Stimulated activated CD8-positive, alpha-beta memory T cell treated with anti-CD3 and anti-CD28 coated beads, Interleukin-12 subunit alpha, Interleukin-12 subunit beta, amount 100 ng/mL, for 24 hours (primary cell): ENCODE results near the gene GCGR.
"Not testable (repeated sequence)": the region's sequence is repeated elsewhere in the genome, so short reads cannot be mapped to it uniquely, and the experiment has no call there.

ENCODE experiments used
- DNase-seq: peaks from one replicate; pipeline ENCODE4 v3.0.0-alpha.2; 2020; ENCODE audit errors: extremely low read depth

The GCGR gene

DNA sequence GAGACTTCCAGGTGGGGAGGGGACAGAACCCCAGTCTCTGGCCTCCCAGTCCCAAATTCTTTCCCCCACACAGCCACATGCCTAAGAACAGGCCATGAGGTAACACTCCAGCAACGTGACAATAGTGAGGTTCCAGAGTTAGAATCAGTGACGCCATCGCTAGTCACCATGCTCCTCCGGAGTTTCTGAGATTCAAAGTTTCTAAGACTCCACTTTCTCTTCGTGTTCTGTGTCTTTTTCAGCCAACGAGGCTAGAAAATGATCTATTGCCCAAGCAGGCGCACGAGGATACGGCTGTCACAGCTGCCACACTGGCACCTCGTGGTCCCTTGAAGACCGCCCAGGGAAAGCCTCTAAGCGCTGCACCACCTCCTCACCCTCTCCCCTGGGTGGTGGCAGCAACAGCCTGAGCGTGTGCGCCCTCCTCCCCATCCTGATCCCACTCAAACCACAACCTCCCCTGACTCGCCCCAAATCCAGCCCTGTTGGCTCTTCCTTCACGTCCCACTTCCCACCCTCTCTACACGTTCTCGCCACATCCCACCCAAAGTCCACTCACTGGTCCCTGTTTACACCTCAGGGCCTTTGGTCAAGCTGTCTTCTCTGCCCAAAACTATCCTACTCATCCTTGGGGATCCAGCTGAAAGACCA lies 28.1 kb downstream of the GCGR start:
- no peak for DNase-seq

DNA sequence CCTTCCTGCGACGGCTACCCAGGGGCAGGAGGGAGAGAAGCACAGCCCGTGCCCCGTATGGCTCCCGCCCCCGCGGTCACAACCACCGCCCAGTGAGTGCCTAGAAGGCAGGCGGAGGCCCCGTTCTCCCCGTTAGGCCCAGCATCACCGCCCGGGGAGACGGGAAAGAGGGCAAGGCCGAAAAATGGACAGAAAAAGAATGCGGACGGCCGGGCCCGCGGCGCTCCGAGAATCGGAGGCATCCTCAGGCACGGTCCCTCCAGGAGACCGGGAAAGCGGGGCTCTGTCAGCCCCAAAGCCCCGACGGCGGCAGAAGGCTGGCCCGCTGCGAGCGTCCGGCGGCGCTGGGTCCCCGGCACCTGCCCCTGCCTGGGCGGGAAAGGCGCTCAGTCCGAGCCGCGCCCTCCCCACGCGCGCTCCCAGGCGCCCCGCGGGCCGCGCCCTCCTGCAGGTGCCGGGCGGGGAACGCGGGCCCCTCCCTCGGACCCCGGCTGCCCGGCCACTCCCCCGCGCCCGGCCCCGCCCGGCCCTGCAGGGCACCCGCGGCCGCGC lies 28.7 kb downstream of the GCGR start:
- no peak for DNase-seq

DNA sequence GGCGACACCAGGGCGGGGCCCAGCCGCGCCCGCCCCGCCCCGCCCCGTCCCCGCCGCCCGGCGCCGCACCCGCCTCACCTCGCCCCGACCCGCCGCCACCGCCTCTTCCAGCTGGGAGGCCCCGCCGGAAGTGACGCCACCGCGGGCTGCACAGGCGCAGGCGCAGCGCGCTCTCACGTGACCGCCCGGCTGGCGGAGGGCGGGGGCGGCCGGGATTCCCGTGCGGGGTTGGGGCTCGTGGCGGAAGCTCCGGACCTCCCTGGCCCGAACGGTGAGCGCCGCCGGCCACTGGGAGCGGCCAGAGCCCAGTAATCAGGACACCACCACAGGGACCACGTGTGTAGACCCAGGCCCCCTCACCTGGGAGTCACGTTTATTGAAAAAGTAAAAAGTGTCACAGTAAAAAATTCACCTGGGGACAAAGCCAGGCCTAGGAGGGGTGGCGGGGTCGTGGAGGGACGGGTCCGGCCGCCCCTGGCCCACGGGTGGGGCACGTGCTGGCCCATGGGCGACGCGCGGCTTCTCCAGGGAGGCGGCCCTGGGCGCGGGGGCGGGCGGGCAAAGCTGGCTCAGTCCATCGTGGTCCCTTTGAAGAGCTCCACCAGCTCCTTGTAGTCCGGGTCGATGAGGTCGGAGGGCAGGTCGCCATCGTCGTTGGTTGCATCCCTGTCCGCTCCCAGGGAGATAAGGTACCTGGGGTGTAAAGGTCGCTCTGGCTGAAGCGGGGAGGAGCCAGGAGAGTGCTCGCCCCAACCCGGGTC lies 29.4 kb downstream of the GCGR start, which contains the start of gene MCRIP1:
Gene MCRIP1 (minus strand): TSS at position 132 of the 761 bp plus-strand sequence. CDS start 8,785 bp downstream, outside the sequence.
- peak; percentile 93 for DNase-seq

DNA sequence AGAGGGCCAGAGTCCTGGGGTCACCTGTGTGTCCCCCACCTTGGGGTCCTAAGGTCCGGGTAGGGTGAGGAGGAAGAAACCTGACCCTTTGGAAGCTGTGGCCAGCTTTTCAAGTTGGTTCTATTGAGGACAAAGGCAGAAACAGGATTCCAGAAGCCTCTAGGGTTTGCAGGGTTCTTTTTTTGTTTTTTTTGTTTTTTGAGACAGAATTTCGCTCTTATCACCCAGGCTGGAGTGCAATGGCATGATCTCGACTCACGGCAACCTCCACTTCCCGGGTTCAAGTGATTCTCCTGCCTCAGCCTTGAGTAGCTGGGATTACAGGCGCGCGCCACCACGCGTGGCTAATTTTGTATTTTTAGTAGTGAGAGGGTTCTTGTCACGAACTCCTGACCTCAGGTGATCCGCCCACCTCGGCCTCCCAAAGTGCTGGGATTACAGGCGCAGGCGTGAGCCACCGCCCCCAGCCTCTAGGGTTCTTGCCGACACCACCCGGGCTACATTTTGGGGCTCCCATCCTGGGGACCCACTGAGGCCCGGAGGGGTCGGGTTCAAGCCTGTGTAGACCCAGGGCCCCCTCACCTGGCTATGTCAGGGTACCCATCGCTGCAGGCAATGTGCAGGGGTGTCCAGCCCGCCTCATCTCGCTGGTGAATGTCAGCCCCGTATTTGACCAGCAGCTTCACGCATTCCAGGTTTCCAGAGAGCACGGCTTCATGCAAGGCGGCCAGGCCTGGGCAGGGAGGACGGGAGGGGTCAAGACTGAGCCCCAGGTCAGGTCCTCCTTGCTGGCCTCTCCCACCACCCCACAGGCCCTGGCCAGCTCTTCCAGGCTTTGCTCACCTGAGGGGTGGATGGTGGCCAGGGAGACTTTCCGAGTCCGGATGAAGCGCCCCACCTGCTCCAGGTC lies 30.2 kb downstream of the GCGR start:
- no peak for DNase-seq

DNA sequence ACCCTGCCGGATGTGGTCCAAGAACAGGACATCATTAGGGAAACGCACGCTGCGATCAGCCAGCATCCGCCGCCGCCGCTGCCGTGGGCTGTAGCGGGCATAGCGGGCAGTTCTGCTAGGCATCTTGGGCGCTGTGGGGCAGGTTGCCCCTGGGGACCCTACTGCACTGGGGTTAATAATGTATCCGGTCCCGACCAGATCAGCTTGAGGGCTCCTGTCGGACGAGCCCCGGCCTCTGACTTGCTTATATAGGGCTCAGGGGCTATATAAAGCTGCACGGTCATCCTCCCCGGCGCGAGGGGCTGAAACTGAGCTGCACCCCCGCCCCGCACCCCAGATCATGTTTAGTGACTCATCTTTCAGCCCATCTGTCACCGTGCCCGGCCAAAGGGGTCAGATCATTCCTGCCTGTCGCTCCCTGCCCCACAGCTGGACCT lies 30.9 kb downstream of the GCGR start, which contains the start of gene PPP1R27:
Gene PPP1R27 (minus strand): TSS at position 220 of the 437 bp plus-strand sequence. CDS start 97 bp downstream, at position 123.
- no peak for DNase-seq

DNA sequence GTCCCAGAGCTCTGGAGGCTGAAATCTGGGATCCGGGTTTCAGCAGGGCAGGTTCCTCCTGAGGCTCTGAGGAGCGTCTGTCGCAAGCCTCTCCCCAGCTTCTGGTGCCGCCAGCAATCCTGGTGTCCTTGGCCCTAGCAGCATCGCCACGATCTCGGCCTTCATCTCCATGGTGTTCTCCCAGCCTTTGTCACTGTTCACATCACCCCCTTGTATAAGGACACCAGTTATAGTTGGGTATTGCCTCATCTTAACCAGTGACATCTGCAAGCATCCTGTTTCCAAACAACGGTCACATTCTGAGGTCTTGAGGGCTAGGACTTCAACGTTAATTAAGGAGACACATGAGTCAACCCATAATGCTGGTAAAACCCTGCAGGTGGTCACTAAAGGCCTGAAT lies 33.7 kb downstream of the GCGR start:
- no peak for DNase-seq

DNA sequence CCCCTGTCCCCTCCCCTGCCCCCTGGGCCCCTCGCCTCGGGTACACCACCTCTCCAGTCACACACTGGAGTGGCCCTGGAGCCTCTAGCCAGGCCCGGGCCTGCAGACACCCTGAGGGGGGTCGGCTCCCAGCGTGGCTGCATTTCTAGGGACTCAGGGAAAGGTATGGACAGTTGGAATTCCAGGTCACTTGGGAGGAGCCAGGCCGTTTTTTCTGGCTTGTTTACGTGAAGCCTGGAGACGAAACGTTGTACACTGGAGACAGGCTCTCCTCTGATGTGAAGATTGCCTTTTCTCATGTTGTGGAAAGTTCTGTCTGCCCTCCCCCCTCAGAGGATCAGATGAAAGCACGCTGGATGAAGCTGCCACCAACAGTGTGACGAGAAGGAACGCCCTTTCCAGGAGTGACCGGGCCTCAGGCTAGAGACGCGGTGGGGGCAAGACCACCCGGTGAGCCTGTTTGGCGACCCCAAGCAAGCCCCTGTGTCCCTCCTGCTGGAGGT lies 34.9 kb downstream of the GCGR start:
- no peak for DNase-seq

DNA sequence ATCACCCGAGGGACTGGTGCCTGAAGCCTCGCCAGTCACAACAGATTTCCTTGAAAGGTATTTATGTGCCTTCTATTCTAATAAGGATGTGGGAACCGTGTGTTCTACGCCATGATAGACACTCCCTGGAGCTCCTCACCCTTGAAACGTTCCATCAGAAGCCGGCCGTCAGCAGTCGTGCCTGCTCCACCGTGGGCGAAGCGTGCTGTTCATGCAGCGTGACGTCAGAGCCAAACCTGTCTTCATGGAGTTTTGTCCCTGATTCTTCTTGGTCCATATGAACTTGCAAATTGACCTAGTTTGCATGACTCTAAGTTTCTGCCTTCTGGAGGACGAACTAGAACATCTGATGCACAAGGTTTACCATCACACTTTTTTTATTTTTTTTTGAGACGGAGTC lies 35.4 kb downstream of the GCGR start:
- DNase-seq: no peak

DNA sequence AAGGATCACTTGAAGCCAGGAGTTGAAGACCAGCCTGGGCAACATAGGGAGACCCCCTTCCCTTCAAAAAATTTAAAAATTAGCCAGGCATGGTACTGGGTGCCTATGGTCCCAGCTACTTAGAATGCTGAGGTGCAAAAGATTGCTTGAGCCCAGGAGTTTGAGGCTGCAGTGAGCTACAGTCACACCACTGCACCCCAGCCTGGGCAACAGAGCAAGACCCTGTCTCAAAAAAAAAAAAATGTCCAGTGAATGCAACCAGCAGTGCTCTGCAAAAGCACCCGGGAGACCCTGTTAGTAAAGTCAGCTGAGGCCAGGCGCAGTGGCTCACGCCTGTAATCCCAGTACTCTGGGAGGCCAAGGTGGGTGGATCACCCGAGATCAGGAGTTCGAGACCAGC lies 36.1 kb downstream of the GCGR start:
- DNase-seq: not testable (repeated sequence)

DNA sequence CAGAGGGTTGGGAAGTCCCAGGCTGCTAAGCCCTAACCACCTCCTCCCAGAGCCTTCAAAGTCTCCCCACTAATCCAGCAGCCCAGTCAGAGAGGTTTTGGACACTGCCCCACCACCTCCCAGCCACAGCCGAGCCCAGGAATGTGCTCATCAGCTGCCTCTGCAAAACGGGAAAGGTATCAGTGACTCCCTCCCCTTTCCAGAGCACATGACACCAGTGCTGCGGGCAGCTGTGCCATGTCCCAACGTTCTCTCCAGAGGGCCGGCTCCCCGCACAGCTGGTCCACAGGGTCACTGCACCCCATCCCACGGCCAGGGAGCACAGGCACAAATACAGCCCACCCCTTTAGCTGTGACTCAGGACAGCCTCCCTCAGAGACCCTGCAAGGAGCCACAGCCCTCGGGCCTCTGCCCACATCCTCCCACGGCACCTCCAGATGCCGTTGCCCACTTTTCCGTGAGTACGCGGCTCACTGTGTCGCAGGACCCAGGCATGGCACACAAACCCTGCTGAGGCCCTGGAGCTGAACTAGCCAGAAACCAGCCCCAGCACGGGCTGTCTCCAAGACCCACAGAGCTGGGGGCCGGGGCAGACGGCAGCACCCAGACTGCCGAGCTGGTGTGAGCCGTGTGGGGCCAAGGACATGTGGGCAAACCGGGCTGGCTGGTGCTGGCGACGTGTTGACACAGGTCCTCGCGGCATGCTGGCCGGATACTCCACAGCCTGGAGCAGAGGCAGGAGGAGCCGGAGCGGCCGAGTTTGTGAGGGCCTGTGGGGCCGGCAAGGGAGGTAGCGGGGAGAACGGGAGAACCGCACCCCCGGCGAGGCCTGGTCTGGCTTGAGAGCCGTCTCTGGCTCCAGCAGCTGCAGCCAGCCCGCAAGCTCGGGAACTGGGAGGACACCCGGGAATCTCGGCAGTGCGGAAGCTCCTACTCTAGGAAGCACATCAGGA lies 37.2 kb downstream of the GCGR start:
- DNase-seq: no peak

DNA sequence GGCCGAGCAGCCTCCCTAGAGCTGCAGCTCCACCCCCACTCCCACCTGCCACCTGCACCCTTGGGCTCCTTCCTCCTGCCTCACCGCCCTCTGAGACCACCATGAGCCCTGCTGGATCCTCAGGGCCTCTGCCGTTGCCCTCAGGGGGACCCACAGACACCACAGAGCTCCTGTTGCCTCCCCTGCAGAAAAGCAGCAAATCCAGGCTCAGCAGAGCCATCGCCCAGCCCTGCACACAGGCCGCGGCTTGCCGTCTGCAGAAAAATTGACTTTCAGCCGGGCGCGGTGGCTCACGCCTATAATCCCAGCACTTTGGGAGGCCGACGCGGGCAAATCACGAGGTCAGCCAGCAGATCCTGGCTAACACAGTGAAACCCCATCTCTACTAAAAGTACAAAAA lies 37.9 kb downstream of the GCGR start:
- DNase-seq: no peak

DNA sequence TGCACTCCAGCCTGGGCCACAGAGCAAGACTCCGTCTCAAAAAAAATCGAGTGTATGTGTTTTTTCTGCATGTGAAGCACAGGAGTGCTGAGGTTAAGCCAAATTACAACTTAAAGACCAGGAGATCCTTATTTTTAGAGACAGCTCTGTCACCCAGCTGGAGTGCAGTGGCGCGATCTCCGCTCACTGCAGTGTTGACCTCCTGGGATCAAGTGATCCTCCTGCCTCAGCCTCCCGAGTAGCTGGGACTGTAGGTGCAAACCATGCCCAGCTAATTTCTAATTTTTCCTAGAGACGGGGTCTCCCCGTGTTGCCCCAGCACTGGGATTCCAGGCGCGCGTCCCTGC lies 38.4 kb downstream of the GCGR start:
- no peak for DNase-seq

DNA sequence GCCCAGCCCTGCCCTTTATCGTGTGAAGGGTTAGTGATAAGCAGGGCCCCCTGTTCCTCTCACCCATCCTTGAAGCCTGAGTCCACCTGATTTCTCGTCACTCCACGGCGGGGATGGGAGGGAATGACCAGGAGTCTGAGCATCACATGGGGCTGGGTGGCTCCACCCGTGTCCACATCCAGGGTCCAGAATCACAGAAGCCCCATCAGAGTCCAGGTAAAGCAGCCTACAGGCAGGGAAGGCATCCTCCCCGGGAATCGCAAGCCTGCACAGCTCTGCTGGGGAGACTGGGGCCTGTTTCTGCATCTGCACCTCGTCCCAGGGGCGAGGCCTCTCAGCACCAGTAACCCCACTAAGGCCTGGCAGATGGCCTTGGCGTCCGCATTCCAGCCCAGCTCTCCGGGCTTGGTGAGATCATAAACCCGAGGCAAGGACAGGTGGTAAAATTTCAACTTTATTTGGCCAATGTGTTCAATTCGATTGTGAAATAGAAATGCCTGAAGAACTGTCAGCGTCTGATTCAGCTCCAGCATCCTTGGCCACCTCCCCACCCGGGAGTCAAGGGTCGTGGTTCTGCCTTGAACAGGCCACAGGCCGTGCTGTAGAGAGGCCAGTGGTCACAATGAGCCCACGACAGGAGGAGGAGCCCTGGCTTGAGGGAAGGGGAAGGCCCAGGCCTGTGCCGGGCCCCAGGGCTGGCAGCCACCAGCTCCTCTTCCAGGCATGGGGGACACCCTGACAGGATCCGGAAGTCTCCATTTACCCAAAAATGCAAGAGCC lies 39.0 kb downstream of the GCGR start:
- DNase-seq: no peak

DNA sequence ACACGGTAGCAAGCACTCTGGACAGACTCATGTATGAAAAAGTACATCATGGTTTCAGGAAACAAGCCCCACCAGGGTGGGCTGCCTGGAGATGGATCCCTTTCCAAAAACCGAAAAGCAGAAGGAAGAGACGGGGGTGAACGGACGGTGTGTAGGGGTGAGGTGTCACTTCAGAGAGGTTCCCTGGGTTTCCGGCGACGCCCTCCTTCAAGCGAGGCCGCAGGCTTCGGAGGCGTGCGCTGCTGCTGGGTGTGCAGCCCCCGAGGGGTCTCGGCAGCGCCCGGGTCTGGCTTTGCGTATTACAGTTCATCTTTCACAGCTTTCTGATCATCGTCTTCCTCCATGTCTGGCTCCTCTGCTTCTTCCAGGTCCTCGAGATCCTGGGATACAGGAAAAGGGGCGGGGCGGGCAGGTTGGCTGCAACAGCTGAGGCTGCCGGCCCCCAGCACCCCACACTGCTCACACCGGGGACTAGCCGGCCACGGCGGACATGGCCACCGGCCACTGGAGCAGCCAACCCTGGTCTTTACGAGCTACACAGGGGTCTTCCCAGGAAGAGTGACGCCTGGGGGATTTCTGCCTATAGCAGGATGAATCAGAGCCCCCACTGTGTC lies 39.9 kb downstream of the GCGR start:
- DNase-seq: no peak

DNA sequence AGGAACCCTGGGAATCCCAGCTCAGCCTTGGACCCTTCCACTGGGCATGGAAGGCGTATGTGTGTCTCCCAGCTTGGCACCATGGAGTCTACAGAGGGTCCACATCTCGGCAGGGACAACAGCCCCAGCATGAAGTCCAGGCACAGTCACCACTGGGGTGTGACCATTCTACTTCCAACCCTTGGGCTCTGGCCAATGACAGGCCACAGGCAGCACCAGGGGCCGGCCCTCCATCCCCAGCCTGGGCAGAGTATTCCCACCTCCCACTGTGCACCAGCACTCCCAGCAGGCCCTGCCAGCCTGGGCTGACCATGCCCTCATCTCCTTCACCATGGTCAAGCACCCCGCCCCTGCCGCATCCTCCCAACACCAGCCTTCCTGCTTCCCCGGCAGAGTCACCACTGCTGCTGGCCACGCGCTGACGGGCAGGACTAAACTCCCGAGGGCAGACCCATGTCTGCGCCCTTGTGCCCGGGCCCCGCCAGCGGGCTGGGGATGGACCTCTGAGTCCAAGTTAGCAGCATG lies 40.4 kb downstream of the GCGR start:
- no peak for DNase-seq

DNA sequence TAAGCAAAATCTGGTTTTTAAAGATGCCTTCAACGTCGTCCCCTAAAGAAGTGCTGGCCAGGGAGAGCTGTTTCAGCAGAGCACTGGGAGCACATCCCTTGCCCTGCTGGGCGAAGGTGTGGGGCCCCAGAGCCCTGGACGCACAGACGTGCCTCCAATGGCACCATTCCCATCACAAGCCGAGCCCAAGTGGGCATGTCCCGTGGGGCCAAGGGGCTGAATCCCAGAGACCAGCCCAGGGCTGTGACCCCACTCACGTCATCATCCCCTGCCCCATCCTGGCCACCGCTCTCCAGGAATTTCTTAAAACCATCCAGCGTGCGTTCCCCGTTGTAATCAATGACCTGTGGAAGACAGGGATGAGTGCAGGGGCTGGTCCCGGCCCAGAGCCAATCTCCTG lies 40.9 kb downstream of the GCGR start:
- no peak for DNase-seq

DNA sequence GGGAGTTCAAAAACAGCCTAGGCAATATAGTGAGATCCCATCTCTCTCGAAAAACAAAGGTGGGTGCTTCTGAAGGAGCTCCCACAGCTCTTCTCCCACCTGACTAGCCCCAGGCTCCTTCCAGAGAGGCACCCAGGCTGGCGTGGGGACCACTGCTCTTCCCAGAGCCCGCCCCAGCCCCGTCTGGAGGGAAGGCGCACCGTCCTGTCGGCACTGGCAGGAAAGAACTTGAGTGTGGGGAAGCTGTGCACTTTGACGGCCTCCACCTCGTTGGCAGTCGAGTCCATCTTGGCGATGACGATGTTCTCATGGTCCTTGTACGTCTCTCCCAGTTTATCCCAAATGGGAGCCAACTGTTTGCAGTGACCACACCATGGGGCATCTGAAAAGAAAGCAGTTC lies 41.4 kb downstream of the GCGR start:
- DNase-seq: no peak

DNA sequence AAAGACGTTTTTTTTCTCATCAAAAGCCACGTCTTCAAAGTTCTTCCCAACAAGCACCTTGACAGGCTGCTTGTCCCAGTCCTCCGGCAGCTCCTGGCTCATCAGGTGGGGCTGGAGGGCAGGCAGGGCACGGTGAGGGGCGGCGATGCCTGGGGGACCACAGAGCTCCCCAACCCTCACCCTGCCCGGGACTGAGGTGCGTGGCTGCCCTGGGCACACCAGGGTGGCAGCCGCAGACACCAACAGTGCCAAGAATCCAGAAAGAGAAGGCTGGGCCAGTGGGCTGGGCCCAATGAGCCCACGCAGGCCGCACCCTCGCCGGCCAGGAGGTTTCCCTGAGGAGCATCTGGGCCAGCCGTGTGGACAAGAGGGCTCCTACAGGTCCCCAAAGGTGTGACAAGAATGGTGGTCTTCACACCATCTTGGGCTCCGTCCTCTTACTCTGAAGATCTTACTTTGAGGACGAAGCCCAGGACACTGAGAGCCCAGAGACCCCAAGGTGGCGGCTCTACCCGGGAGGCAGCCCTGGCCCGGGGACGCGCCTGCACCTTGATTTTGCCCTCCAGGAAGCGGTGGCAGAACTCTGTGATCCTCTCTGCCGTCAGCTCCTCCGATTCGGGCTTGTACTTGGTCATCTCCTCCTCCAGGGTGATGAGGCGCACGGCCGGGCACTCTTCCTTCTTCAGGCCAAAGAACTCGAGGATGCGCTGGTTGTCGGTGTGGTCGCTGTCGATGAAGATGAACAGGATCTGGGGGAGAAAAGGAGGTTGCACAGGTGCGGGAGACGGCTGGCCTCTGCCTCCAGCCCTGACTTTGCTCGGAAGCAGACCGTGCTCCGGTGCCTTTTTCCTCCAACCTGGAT lies 42.2 kb downstream of the GCGR start:
- DNase-seq: no peak
